ENCODE results near the gene SEC11C. TPM values are rescaled to one million over a fixed set of nuclear protein-coding genes. Genes with fewer than 3 reads are reported as not detected.

The SEC11C gene
- polyA plus RNA-seq, 3 donors = 64.4 to 68.3 (median 64.5) TPM

GRCh38 chr18:59200787-59201186 lies 61.1 kb downstream of the SEC11C start:
- DNase-seq = no peak

GRCh38 chr18:59202258-59202820 lies 62.7 kb downstream of the SEC11C start:
- no peak for DNase-seq

GRCh38 chr18:59207506-59207905 lies 67.8 kb downstream of the SEC11C start:
- DNase-seq = no peak

Other genes with a start within 250 kb of the SEC11C start
- gene GRP, start 80.3 kb downstream of the SEC11C start, polyA plus RNA-seq (ENCODE audit: insufficient read length in 3 of 3) = 1 to 10 TPM in 1 of 3 donors, under 1 TPM in 2; 0.27 to 1.3 (median 0.53) TPM
- gene RAX, start 133.6 kb downstream of the SEC11C start, polyA plus RNA-seq (ENCODE audit: insufficient read length in 3 of 3) = not detected
- under 1 TPM; 0.07 to 0.26 (median 0.22) TPM for gene CPLX4, start 178.8 kb downstream of the SEC11C start, polyA plus RNA-seq (ENCODE audit: insufficient read length in 3 of 3)
- 100 to 1,000 TPM in 2 of 3 donors, 10 to 100 TPM in 1; 94.5 to 115 (median 106) TPM for gene LMAN1, start 219.4 kb downstream of the SEC11C start, polyA plus RNA-seq (ENCODE audit: insufficient read length in 3 of 3)